ENCODE results near the gene CDK9.

CDK9 gene

DNA sequence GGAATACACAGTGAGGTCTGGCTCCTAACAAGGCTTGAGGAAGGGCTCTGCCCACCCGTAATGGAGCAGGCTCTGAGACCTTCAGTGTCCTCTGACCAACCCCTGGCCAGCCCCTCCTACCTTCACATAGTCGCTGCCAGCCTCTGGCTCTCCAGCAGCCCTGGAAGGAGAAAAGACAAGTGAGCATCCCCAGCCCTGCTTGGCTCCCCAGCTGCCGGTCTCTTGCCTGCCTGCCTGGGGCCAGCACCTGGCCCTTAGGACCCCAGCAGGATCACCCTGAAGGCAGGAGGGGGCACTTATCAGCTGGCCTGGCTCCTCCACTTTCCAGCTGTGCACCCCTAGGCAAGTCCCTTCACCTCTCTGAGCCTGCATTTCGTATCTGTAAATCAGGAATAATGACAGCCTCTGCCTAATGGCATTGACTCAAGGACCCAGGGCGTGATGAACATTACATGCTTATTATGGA lies 24.3 kb upstream of the CDK9 start:
- no peak for DNase-seq (ENCODE audit: low read depth)

- DNase-seq (ENCODE audit: low read depth): no peak
These were observed 23.6 kb upstream of the CDK9 start for GRCh38 chr9:127762111-127762676.

- no peak for DNase-seq (ENCODE audit: low read depth)
These were observed 21.9 kb upstream of the CDK9 start for GRCh38 chr9:127763918-127764384.

- DNase-seq (ENCODE audit: low read depth): no peak
These were observed 20.4 kb upstream of the CDK9 start for GRCh38 chr9:127765418-127765817.

DNA sequence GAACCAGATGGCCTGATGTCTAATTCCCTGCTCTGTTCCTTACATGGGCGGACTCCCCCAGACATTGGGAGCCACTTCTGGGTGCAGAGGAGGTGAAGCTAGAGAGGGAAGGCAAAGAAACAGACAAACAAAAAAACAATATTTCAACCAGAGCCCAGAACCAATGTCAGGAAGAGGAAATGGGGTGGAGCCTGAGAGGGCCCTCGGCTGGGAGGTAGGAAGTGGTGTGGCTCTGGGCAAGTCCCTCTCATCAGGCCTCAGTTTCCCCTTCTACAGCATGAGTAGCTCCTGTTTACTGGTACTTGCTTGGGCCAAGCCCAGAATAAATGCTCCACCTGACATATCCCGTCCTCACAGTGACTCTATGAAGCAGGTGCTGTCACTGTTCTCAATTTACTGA lies 18.4 kb upstream of the CDK9 start:
- DNase-seq (ENCODE audit: low read depth): no peak

DNA sequence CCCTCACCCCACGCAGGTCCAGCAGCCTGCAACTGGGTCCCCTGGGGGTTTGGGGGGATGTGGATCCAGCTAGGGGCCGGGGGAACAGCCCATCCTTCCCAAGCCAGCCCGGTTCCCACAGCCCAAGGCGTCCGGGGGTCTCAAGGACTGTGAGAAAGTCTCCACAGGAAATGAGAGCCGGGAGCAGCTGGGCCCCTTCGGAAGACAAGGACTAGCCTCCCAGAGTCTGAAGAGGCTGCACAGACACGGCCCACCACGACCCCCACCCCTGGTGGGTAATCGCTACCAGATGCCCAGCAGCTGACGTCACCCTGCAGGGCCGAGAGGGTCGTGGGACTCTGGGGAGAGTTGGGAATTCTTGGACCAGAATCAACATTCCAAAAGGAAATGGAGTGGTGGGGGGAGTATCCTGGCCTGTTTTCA lies 17.9 kb upstream of the CDK9 start:
- DNase-seq (ENCODE audit: low read depth): no peak

DNA sequence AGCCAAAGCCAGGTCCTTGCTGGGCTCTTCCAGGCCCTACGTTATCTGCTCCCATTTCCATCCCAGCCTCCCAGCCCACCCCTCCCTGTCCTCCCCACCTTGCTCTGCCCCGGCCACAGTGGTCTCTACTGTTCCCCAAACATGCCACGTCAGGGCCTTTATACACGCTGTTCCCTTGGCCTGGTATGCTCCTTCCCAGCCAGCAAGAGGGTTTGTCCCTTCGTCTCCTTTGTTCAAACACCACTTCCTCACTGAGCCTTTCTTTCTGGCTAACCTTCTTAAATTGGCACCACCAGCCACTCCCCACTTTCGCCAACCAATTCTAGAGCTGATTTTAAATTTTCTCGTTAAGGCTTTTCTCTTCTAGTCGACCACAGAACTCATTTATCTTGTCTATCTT lies 17.1 kb upstream of the CDK9 start:
- DNase-seq (ENCODE audit: low read depth): no peak

- no peak for DNase-seq (ENCODE audit: low read depth)
These were observed 16.7 kb upstream of the CDK9 start for GRCh38 chr9:127769101-127769500.

DNA sequence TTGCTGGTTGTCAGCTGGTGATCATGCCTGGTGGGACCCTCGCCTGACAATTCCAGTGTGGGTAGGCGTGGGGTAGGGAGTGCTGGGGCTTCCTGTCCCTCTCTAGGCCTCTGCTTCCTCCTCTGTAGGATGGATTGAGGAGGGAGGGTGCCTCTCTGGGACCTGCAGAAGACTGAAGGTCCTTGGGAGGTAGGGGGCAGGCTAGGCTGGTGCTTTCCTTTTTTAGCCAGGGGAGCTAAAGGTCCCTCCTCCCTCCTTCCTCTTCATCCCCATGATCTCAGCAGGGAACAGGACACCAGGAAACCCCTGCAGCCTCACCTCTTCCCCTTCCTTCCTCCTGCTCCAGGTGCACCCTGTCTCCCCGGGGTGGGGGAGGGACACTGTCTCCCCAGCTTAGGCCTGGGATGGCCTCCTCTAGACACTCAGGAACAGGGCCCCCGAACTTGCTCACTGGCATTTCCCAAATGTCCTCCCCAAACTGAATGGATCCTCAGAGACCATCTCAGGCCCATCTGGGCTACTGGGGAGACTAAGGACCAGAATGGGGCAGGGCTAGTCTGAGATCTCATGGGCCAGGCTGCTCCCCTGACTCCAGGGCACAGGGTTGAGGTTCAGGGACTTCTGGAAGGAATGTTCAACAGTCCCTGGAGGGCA lies 15.8 kb upstream of the CDK9 start:
- no peak for DNase-seq (ENCODE audit: low read depth)

- no peak for DNase-seq (ENCODE audit: low read depth)
These were observed 15.3 kb upstream of the CDK9 start for GRCh38 chr9:127770583-127770904.

- DNase-seq (ENCODE audit: low read depth): peak; percentile 68
These were observed 14.8 kb upstream of the CDK9 start for GRCh38 chr9:127770905-127771569.

GRCh38 chr9:127771570-127772189 lies 14.2 kb upstream of the CDK9 start:
- DNase-seq (ENCODE audit: low read depth): no peak

DNA sequence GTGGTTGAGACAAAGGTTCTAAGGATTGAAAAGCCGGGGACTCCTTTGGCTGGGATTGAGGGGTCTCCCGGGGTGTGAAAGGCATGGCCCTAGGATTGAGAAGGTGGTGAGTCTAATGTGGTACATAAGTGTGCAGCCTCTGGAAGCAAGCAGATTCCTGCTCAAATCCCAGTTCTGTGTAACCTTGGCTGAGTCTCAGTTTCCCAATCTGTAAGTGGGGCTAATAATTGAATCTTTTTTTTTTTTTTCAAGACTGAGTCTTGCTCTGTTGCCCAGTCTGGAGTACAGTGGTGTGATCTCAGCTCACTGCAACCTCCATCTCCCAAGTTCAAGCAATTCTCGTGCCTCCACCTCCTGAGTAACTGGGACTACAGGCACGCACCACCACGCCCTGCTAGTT lies 13.2 kb upstream of the CDK9 start:
- DNase-seq (ENCODE audit: low read depth): no peak

- no peak for DNase-seq (ENCODE audit: low read depth)
These were observed 12.6 kb upstream of the CDK9 start for GRCh38 chr9:127773272-127773671.

- no peak for DNase-seq (ENCODE audit: low read depth)
These were observed 11.9 kb upstream of the CDK9 start for GRCh38 chr9:127773981-127774380.

GRCh38 chr9:127776195-127776923 lies 9.5 kb upstream of the CDK9 start:
- no peak for DNase-seq (ENCODE audit: low read depth)

DNA sequence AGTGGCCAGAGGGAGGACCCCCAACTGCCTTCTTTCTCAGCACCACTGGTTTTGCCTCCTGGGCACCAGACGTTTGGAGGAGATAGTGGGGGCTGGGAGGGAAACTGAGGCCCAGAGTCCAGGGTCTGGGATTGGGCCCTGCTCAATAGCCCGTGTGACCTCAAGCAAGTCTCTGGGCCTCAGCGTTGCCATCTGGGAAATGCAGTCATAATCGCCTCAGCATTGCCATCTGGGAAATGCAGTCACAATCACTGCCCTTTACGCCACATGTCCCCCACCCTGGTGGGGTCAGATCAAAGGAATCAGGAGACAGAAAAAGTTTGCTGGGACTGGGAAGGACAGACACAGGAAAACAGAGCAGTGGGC lies 8.9 kb upstream of the CDK9 start:
- DNase-seq (ENCODE audit: low read depth): no peak

- DNase-seq (ENCODE audit: low read depth): no peak
These were observed 8.4 kb upstream of the CDK9 start for GRCh38 chr9:127777368-127777980.

GRCh38 chr9:127778280-127779135 lies 7.3 kb upstream of the CDK9 start, which contains the start of gene SH2D3C:
Gene SH2D3C (minus strand): TSS chr9:127778666. CDS start chr9:127778627, 39 bp downstream.
- DNase-seq (ENCODE audit: low read depth): no peak

GRCh38 chr9:127779136-127779981 lies 6.5 kb upstream of the CDK9 start:
- no peak for DNase-seq (ENCODE audit: low read depth)

Measured in GM04503 (cell line).